Activated CD8-positive, alpha-beta T cell treated with anti-CD3 and anti-CD28 coated beads for 36 hours (primary cell): ENCODE results near the gene MMRN1. TPM values are rescaled to one million over a fixed set of nuclear protein-coding genes. Genes with fewer than 3 reads are reported as not detected.

Source experiments
- ATAC-seq: fragments of 200-7000 bp; cut with Tn5 transposase; one replicate; pipeline ENCODE4 v1.10.0; 2021; ENCODE audit warnings: mild to moderate bottlenecking, moderate library complexity
- CTCF ChIA-PET: fragments of 350-600 bp; sonication (Branson Sonifier 250); formaldehyde crosslinking; loops from one replicate; lab custom pipeline; 2021; ENCODE audit warnings: antibody characterized with exemption; lab: Charles Lee
- POLR2A ChIA-PET: fragments of 350-600 bp; sonication (Branson Sonifier 250); formaldehyde crosslinking; loops from one replicate; lab custom pipeline; 2021; ENCODE audit warnings: antibody characterized with exemption; lab: Charles Lee
- DNase-seq: peaks from one replicate; pipeline ENCODE4 v3.0.0-alpha.2; 2020
- H3K27ac Mint-ChIP-seq: one replicate; pipeline ENCODE4 v1.8.0; 2021; ENCODE audit warnings: mild to moderate bottlenecking, mixed read lengths
- H3K27me3 Mint-ChIP-seq: one replicate; pipeline ENCODE4 v1.8.0; 2021; ENCODE audit warnings: mixed read lengths
- H3K36me3 Mint-ChIP-seq: one replicate; pipeline ENCODE4 v1.8.0; 2021; ENCODE audit warnings: low read depth, mixed read lengths
- H3K4me1 Mint-ChIP-seq: one replicate; pipeline ENCODE4 v1.8.0; 2021; ENCODE audit warnings: low read depth, mixed read lengths
- H3K4me3 Mint-ChIP-seq: one replicate; pipeline ENCODE4 v1.8.0; 2021; ENCODE audit warnings: mild to moderate bottlenecking, moderate library complexity, mixed read lengths
- H3K9me3 Mint-ChIP-seq: one replicate; pipeline ENCODE4 v1.8.0; 2021; ENCODE audit warnings: mixed read lengths
- intact Hi-C: fragments of 100-400 bp; cut with micrococcal nuclease; formaldehyde crosslinking; loops from one replicate; pipeline ENCODE4 v1.10.0; 2022
- total RNA-seq, 2 experiments: library from RNA; stranded (reverse); gene quantifications; one replicate each; pipeline ENCODE4 v1.2.3, GENCODE V29; 2021
- TF ChIP-seq, protein P1 (sequence below): fragments of 200-600 bp; IDR thresholded peaks from one replicate; pipeline ENCODE4 v1.8.0; 2022; ENCODE audit warnings: antibody characterized with exemption, mild to moderate bottlenecking

The MMRN1 gene
- total RNA-seq, 2 experiments from 2014 or later = not detected

- ChIA-PET CTCF (interaction anchor here (0.7 to 1.4 kb wide), 3 partner anchors 10 to 221 kb away, joined by 3 to 6 read pairs (median 3); partner anchors contain the start of gene MMRN1), POLR2A (no interaction called here)
- no peak overlapping the region for H3K4me3 Mint-ChIP-seq
- no peak for ATAC-seq
- intact Hi-C loops = no loop called here
- H3K27ac Mint-ChIP-seq = no peak overlapping the region
- peaks cover 9% of the 10 kb centered on the region for H3K4me1 Mint-ChIP-seq
- H3K9me3 Mint-ChIP-seq = no peaks in the 10 kb centered on the region
- H3K27me3 Mint-ChIP-seq = peaks cover 5% of the 10 kb centered on the region
- TF ChIP-seq, protein P1, sequence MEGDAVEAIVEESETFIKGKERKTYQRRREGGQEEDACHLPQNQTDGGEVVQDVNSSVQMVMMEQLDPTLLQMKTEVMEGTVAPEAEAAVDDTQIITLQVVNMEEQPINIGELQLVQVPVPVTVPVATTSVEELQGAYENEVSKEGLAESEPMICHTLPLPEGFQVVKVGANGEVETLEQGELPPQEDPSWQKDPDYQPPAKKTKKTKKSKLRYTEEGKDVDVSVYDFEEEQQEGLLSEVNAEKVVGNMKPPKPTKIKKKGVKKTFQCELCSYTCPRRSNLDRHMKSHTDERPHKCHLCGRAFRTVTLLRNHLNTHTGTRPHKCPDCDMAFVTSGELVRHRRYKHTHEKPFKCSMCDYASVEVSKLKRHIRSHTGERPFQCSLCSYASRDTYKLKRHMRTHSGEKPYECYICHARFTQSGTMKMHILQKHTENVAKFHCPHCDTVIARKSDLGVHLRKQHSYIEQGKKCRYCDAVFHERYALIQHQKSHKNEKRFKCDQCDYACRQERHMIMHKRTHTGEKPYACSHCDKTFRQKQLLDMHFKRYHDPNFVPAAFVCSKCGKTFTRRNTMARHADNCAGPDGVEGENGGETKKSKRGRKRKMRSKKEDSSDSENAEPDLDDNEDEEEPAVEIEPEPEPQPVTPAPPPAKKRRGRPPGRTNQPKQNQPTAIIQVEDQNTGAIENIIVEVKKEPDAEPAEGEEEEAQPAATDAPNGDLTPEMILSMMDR = no peak
- peaks cover 2% of the 10 kb centered on the region for H3K36me3 Mint-ChIP-seq
- DNase-seq = no peak
These were observed 16.0 kb upstream of the MMRN1 start for GRCh38 chr4:89878611-89879010.

DNA sequence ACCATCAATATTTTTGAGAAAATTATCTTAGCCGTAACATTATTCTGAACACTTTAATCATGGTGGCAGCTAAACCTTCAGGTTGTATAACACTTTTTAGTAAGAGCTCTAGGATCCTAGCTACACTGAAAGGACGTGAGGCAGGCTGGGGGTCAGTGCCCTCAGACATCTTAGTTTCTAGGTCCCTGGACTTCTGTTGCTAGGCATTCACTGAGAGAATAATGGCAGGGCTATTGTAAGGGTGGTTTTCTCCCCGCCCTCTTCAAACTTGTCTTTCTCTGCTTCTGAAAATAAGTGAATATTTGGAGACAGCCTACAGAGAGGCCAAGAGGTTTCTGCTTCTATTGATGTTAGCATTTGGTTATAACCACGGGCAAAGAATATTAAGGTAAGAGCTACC is 15.4 kb upstream of the MMRN1 start:
- H3K27ac Mint-ChIP-seq = no peak overlapping the region
- CTCF ChIA-PET = interaction anchor here (0.7 to 1.4 kb wide), 2 partner anchors 10 to 222 kb away, joined by 3 to 6 read pairs; no protein-coding TSS in a partner anchor
- ATAC-seq (no peak), DNase-seq (no peak)
- peaks cover 5% of the 10 kb centered on the region for H3K27me3 Mint-ChIP-seq
- no peaks in the 10 kb centered on the region for H3K9me3 Mint-ChIP-seq
- peaks cover 2% of the 10 kb centered on the region for H3K36me3 Mint-ChIP-seq
- TF ChIP-seq, protein P1 = no peak
- H3K4me3 Mint-ChIP-seq = no peak overlapping the region
- peaks cover 9% of the 10 kb centered on the region for H3K4me1 Mint-ChIP-seq
- intact Hi-C loops = no loop called here
- POLR2A ChIA-PET = no interaction called here

GRCh38 chr4:89889289-89889688 is 5.4 kb upstream of the MMRN1 start:
- TF ChIP-seq, protein P1 = no peak
- no peak overlapping the region for H3K27ac Mint-ChIP-seq
- H3K36me3 Mint-ChIP-seq = no peaks in the 10 kb centered on the region
- ChIA-PET POLR2A (no interaction called here), CTCF (interaction anchor here (1.6 kb wide), 1 partner anchor 13 kb away, joined by 3 read pairs; no protein-coding TSS in a partner anchor)
- H3K9me3 Mint-ChIP-seq = no peaks in the 10 kb centered on the region
- H3K4me3 Mint-ChIP-seq = no peak overlapping the region
- ATAC-seq (no peak), DNase-seq (no peak)
- intact Hi-C loops = no loop called here
- H3K4me1 Mint-ChIP-seq = peaks cover 2% of the 10 kb centered on the region
- H3K27me3 Mint-ChIP-seq = peaks cover 12% of the 10 kb centered on the region

DNA sequence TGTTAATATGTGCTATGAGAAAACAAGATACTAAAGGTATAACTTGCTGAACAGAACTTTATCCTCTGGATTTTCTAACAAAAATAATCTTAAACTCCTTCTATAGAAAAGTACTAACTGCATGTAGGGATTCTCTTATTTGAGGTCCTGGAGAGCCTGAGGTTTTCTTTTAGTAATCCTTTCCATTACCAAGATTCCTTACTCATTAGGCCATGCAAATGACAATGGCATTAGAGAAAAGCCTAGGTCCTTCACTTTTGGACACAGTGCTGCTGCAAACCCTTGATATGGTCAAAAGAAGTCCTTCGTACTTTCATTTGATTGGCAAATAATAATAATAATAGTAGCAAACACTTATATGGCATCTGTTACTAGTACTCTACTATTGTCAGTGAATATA is 3.2 kb downstream of the MMRN1 start:
- no peak for ATAC-seq
- Mint-ChIP-seq H3K27me3 (peaks cover 8% of the 10 kb centered on the region), H3K4me3 (no peak overlapping the region), H3K4me1 (peaks cover 13% of the 10 kb centered on the region), H3K27ac (no peak overlapping the region), H3K36me3 (no peaks in the 10 kb centered on the region), H3K9me3 (no peaks in the 10 kb centered on the region)
- CTCF ChIA-PET = no interaction called here
- POLR2A ChIA-PET = no interaction called here
- TF ChIP-seq, protein P1 = no peak
- intact Hi-C loops = no loop called here
- no peak for DNase-seq

DNA sequence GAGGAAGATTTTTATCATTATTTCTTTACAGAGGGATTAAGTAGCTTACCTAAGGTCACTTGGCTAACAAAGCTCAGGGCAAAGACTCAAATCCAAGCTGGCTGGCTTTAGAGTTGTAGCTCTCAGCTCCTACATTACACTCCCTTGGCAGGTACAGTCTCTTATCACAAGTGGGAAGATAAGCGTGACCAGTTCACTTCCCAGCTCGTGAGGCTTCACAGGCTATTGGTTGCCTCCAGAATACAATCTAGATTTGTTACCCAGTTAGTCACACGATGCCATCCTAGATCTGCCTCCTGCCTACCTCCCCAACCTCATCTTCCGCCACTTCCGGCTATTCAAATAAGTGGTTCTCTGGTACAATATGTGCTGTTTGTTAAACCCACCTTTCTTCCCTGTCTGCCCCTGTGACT is 3.7 kb downstream of the MMRN1 start:
- Mint-ChIP-seq H3K27ac (no peak overlapping the region), H3K27me3 (peaks cover 4% of the 10 kb centered on the region), H3K9me3 (no peaks in the 10 kb centered on the region), H3K4me1 (peaks cover 13% of the 10 kb centered on the region), H3K4me3 (no peak overlapping the region), H3K36me3 (no peaks in the 10 kb centered on the region)
- TF ChIP-seq, protein P1 = no peak
- CTCF ChIA-PET = no interaction called here
- DNase-seq (no peak), ATAC-seq (no peak)
- intact Hi-C loops = no loop called here
- POLR2A ChIA-PET = no interaction called here
